ENCODE results near the gene AGRN.
"Not testable (repeated sequence)": the region's sequence is repeated elsewhere in the genome, so short reads cannot be mapped to it uniquely, and the experiment has no call there.

Gene AGRN

DNA sequence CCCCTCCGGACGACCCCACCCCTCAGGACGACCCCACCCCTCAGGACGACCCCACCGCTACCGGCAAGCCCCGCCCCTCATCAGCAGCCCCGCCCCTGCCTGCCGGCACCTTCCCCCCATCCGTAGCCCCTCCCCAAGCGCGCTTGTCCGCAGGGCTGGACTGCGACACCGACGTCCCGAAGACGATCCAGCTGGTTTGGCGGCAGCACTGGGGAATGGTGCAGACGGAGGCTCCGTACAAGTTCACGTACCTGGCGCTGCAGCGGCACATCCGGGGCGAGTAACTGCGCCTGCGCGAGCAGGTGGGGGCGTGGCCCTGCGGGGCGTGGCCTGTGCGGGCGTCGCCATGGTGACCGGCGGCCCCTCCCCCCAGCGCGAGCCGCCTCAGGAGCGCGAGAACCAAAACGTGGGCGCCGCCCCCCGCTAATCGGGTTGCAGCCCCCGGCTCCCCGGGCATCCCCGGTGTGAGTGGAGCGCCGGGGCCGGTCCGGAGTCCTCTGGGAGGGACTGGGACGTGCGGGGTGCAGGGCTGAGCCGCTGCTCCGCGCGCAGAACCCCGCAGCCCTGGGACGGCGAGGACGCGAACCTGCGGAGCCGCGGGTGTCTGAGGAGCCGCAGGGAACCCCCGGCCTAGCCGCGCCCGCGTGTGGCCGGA, 49.3 kb downstream of the AGRN start:
- DNase-seq = peak; percentile 88

DNA sequence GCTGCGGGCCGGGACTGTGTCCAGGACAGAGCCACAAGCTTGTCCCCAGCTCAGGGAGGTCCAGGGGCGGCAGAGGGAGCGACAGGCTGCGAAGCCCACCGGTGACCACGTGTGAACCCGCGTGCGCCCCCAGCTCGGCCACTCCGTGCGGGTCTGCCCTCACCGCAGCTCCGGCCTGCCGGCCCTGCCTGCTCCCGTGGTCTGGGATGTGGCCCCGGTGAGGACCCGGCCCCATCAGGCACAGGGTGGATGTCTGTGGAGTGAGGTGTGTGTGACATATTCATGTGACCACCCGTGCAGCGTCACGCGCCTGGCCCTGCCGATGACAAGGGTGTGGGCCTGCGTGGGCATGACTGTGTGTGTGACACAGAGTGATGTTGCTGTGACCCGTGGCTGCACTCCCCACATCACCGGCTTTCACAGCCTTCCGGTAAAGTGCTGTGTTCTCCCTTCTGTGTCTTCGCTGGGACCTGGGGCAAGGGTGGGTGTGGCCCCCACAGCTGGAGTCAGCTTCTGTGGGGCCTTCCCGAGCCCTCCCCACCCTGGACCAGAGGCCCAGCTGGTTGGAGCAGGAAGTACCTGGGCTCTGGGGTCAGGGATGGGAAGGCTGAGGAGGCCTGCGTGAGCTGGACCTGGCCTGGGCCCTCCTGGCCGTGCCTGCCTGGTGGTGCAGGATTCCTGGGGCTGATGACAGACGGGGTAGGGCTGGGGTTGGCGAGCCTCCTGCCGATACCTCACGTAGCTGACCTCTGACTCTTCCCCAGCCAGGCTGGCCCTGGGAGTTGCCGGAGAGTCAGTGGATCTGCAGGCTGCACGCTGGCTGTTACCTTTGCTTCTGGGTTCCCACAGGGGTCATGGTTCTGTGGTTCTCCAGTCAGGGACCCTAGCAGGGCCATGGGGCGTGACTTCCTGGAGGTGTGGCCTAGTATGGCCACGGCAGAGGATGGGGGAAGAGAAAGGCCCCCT, 50.1 kb downstream of the AGRN start:
- DNase-seq = no peak

DNA sequence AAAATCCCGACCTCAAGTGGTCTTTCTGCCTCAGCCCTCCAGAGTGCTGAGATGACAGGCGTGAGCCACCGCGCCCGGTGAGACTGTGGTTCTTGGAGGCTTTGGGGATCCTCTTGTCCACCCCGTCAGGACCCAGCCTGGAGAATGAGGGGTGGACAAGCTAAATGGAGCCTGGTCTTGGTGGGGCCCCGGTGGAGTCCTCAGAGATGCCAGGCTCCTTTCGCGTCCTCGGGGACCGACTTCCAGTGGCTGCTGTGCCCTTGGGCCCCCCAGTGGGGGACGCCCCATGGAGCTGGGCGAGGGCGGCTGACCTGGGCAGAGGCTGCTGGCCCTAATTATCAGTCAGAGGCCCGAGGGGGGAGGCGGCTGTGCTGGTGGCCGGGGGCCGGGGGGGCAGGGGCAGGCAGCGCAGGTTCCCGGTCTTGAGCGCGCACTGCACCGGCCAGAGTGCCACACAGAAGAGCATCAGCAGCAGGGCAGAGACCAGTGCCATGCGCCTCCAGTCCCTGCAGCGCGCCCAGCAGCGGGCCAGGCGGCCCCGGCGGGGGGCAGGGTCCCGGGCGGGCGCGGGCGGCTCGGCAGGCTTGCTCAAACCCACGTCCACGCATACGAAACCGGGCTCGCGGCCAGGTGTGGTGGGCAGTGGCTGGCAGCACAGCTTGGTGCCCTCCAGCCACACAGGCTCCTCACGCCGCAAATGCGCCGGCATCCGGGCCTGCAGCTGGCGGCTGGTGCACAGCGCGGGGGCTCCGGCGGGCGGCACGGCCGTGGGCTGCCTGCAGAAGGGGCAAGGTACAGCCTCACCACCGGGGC, 51.8 kb downstream of the AGRN start:
- DNase-seq = no peak

DNA sequence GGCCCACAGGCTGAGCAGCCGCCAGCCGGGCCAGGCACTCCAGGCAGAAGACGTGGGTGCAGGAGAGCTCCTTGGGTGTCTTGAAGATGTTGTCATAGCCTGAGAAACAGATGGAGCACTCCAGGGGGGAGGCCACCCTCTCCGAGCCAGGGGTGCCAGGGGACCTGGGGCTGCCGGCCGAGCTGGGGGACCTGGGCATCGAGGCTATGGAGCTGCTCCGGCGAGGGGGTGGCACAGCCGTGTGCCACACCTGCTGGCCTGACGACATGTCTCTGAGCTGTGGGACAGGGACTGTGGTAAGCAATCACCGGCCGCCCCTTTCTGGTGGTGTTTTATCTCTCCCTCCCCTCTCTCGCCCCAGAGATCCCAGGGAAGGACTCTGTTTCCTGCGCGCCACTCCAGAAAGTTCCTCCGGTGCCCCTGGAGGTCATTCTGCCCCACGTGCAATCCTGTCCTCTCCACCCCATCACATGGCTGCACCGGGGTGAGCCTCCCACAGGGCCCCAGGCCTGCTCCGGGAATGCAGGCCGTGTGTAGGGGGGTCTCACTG, 52.5 kb downstream of the AGRN start:
- DNase-seq = no peak

DNA sequence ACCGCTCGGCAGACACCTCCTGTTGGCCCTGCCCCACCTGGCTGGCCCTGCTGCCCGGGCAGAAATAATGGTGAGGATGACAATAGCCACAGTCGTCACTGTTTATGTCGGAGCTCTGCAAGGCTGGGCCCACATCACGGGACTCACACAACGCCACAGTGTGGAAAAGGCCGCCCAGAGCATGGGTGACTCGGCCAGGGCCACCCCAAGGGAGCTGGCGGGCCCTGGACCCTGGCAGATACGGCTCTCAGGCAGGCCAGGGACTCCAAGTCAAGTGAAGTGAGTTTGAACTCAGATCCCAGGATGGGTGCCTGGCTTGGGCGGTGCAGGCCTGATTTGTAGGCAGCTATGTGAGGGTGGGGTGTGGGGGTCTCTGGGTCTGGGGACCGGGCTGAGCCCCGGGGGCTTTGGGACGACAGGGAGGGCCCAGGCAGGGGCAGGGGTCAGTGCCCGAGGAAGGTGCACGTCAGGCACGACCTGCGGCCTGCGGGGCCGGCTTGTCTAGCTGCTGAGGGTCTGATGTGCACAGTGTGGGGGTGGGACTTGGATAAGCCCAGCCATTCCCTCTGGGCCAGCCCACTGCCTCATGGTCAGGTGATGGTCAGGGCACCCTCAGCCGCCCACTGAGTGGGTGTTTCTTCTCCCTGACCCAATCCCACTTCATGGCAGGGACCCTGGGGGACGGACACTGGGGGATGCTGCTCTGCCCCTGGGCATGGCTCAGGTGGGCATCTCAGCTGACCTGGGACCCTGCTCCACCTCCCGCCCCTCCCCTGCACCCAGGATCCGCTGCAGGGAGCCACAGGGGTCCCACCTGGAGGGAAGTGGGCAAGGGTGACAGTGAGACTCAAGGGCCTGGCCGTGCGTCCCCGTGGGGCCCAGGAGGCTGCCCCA, 53.2 kb downstream of the AGRN start:
- no peak for DNase-seq

DNA sequence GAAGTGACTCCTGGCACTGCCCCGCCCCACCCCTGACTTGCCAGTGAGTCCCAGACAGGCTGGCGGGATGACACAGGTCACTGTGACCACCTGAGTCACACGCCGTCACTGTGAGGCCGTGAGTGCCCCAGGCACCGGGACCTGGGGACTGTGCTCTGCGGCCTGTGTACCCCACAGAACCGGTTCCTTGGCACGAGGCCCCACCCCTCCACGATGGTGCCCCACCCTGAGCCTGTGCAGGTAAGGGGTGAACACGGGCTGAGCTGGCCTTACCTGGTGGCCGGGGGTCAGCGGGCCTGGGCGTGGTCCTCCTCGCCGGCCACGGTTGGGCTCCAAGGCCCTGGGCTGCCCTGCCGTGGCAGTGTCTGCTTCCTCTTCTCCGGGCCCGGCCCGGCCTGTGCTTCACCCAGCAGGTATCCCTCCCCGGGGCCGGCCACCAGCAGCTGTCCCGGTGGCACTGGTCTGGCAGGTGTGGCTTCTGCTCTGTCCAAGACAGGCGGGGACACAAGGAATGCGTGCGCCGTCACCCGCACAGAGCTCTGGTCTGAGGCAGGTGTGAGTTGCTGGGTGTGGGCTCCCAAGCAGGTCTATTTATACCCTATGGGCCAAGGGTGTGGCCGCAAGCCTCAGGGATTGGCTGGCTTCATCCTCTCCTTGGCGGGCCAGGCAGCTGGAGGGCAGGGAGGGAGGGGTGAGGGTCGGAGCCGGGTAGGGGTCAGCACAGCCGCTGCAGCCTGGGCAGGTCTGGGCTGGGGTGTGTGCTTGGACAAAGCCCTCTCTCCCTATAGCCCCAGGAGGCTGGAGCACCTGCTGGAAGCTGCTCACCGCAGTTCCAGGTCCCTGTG, 54.0 kb downstream of the AGRN start, which contains the start of gene RNF223:
RNF223 (minus strand) TSS at position 564 of the 845 bp plus-strand sequence. CDS start 1,740 bp downstream, outside the sequence.
- DNase-seq = peak; percentile 91

DNA sequence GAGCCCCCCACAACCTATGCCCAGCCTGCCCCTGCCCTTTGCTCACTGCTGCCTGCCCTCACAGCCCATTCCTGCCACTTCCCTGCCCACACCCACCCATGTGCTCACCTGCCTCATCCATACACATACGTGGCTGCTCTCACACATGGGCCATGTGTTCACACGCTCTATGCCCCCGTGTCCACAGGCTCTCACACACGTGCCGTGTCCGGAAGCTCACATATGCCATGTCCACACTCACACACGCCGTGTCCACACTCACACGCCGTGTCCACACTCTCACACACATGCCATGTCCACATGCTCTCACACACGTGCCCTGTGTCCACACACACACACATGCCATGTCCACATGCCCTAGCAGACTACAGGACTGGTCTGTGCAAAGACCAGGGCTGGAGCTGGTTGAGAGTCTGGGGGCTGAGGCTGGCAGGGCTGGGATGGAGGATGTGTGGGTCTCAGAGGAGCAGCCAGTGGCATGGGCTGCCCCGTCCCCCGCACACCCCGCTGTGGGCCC, 54.8 kb downstream of the AGRN start:
- DNase-seq = no peak

DNA sequence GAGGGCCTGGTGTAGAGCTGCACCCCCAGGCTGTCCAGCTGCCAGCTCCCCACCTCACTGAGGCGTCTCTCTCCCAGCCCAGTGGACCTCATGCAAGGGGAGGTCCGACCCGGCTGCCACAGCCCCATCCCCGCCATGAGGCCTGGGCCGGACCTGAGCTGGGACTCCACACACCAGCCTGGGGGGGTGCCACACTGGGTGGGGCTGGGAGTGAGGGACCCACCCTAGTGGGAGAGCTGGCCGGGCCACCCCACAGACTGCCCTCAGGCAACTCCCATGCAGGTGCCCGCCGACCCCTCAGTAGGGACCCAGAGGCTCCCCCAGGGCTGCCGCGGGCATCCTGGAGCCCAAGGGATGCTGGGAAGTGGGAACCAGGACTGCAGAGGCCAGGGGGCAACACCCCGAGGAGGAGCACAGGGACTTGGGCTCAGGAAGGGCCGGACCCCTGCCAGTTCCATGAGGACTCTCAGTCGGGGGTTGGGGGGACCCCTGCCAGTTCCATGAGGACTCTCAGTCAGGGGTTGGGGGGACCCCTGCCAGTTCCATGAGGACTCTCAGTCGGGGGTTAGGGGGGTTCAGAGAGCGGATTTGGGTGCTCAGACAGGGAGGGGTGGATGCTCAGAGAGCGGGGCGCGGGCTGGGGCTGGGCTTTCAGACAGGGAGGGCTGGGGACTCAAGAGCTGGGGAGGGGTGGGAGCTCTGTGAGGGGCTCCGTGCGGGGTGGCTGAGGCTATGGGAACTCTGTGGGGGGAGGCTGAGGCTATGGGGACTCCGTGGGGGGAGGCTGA, 55.4 kb downstream of the AGRN start:
- DNase-seq = no peak

DNA sequence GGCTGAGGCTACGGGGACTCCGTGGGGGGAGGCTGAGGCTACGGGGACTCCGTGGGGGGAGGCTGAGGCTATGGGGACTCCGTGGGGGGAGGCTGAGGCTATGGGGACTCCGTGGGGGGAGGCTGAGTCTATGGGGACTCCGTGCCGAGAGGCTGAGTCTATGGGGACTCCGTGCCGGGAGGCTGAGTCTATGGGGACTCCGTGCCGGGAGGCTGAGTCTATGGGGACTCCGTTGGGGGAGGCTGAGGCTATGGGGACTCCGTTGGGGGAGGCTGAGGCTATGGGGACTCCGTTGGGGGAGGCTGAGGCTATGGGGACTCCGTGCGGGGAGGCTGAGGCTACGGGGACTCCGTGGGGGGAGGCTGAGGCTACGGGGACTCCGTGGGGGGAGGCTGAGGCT, 57.5 kb downstream of the AGRN start:
- DNase-seq = not testable (repeated sequence)

DNA sequence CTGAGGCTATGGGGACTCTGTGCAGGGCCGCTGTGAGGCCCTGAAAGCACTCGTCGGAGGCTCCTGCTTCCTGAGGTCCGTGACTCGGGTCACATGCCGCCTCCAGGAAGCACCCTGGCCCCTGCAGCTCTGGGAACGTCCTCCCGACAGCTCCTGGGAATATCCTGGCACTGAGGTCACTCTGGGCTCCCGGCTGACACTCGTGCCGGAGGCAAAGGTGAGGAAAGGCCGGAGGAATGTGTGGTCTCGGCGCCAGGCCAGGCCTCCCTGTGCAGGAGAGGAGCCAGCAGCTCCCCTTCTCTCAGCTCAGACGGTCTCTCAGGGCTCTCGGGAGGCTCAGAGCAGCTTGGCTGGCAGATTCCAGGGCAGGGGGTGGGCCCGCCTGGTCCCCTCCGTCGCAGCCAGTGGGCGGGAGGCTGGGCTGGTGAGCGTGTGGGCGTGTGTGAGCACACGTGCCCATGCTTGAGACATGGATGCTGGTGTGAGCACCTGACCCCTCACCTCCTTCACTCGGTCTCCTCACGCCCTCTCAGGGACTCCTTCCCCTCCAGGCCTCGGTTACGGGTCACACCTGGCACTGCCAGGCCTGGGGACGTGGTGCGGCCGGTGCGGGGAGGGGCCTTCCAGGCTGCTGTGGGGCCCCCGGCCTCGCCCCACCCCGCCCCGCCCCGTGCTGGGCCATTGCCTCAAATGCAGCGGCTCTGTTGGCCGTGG, 59.6 kb downstream of the AGRN start:
- peak; percentile 95 for DNase-seq

DNA sequence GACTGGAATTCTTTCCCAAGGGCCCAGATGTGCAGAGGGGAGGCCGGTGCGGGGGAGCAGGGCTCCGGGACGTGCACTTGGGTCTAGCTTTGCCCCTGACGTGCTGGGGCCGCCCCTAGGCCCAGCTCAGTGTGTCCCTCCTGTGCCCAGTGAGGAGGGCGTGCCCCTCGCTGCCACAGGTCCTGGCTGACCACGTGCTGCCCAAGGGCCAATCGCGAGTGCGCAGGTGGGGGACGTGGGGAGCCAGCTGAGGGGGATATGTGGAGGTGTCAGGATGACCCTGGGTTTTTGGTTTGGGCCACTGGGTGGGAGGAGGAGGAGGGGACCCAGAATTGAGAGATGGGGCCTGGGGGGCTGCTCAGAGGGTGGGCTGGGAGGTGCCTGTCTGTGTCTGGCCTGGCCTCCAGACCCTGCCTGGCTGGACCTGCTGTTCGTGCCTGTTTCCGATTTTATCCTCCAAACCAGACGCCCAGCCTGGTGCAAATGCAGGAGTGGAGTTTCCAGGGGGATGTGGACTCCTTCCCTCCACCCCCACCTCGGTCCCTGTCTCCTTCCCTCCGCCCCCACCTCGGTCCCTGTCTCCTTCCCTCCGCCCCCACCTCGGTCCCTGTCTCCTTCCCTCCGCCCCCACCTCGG, 60.3 kb downstream of the AGRN start:
- DNase-seq = peak; percentile 81

DNA sequence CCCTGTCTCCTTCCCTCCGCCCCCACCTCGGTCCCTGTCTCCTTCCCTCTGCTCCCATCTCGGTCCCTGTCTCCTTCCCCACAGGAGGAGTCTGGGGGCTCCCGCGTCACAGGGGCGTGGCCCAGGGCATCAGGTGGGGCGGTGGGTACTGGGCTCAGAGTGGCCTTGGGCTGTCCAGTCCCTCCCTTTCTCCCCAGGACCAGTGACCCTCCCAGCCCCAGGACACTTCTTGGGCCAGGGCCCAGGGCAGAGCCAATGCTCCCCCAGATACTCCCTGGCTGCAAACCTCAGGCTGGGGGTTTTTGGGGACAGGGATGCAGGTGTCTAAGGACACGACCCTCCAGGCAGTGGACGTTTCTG, 61.0 kb downstream of the AGRN start:
- no peak for DNase-seq

DNA sequence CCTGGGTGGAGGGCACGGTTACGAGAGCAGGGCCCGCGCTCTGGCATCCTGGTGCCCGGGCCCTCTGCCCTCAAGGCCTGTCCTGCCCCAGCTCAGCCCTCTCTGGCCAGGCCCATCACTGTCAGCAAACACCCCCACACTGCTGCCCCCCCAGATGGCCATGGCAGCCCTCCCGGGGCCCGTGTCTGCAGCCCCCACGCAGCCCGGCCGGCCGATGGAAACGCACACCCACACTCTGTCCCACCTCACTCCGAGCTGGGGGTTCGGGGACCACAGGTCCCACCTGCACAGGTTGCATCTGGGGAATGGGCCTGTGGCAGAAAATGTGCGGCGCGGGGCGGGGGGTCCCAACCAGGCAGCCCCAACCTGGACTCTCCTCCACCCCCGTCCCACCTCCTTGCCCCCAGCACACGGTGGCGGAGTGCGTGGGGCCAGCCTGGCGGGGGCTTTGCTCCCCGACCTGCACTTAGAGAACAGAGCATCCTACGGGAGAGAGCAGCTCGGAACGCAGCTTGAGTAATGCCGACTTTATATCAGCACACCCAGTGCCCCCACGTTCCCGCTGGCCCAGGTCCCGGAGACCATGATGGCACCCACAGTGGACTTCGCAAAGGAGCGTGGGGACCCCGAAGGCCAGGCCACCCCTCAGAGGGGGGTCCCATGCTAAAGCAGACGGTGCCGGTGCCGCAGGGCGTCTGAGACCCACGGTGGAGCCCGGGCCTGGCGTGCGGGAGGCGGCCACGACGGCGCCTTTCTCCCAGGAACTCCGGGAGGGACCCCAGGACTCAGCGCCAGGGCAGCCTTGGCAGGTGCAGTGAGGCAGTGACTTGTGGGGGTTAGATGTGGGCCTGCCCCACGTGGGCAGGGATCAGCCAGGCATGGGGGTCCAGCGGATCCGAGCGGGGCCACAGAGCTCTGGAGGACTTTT, 61.7 kb downstream of the AGRN start:
- no peak for DNase-seq

DNA sequence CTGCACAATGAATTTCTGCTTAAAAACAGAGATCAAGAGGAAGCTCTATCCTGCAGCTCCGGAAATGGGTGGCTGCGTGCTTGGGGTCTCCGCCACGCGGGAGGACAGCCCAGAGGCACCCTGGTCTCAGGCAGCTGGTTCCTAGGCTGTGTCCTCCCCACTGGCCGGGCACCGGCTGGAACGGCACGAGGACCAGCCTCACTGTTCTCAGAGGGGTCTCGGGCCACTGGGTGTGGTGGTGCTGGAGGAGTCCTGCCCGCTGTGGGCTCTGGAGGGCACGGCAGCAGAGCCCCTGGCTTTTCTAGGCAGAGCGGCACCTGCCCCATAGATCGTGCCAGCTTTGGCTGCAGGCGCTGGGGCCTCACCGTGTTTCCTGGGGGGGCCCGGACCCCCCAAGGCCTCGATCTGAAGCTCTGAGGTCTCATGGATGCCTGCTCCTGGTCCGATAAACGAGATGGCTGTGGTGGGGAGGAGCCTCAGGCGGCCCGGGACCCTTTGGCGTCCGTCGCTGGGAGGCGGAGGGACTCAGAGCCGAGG, 62.4 kb downstream of the AGRN start:
- no peak for DNase-seq

DNA sequence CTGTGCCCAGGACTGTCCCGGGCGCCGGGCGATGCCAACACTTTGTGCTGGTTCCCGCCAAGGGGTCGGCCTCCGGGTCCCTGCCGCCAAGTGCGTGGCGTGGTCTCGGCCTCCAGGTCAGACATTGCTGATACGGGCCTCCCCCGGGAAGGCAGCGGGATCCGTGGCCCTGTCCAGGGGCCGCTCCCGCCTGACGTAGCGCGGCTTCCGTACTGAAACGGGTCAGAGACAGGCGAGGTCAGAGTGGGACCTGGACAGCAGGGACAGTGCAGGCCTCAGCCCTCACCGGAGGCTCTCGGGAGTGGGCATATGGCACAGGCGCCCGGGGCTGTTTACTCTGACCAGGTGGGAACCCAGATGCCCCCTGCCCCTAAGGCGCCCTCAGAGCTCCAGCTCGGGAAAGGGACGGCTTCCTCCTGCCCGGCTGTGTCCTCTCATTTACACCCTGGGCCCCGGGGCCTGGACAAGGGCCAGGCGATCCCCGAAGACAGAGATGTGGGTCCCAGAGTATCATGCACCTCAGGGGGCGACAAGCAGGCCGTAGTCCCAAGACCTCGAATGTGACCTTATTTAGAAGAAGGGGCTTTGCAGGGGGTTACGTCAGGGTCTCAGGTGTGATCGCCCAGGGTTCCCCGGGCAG, 63.0 kb downstream of the AGRN start:
- DNase-seq = no peak

Data from RPMI8226 (cell line).